MV-4-11 (cell line): ENCODE results near the gene THRB.

Experiments used
- DNase-seq: peaks from one replicate; lab custom pipeline; 2025; lab: John Stamatoyannopoulos, UW

Gene THRB

DNA sequence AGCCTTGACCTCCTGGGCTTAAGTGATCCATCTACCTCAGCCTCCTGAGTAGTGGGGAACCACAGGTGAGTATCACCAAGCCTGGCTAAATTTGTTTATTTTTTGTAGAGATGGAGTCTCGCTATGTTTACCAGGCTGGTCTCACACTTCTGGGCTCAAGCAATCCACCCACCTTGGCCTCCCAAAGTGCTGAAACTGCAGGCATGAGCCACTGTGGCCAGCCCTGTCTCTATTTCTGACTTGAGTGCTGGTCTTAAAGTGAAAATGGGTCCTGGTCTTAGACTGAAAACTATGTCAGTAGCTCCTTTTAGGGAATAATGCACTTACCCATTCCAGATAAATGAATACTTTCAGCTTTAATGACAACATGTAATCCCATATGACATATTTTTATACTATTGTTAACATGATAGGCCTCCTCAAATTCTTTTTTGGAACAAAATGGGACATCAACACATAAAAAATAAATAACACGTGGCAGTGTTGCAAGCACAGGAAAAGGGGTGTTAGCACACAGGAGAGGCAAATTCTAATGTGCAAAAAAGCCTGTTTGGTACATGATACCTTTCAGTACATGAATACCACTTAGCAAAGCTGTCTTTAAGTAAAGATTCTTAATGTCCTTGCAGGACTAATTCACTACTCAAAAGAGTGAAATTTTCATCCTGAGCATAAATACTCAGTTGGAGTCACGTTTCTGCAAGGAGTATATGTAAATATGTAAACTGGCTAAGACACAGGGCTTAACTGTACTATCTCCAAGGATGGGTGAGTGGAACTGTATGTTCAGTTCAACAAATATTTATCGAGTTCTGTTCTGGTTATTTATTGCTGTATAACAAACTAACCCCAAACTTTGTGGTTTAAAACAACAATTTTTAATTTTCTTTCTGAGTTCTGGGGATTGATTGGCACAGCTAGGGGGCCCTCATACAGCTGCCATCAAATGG is 354.9 kb downstream of the THRB start:
- DNase-seq = no peak

DNA sequence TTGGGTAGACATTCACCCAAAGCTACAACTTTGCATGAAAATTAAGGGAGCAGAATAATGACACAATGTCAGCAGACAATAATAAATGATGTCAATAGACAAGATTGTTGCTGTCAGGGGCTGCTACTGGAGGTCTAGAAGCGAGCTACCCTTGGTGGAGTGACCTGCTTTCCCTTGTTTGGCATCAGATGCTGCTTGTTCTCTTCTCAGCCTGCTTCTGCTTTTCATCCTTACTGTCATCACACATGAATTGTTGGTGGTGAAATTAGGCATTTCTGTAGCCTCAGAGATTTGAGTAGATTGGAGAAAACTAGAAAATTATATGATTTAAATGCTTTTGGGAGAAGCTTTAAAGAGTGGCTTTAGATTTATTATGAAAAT is 355.8 kb downstream of the THRB start:
- no peak for DNase-seq

DNA sequence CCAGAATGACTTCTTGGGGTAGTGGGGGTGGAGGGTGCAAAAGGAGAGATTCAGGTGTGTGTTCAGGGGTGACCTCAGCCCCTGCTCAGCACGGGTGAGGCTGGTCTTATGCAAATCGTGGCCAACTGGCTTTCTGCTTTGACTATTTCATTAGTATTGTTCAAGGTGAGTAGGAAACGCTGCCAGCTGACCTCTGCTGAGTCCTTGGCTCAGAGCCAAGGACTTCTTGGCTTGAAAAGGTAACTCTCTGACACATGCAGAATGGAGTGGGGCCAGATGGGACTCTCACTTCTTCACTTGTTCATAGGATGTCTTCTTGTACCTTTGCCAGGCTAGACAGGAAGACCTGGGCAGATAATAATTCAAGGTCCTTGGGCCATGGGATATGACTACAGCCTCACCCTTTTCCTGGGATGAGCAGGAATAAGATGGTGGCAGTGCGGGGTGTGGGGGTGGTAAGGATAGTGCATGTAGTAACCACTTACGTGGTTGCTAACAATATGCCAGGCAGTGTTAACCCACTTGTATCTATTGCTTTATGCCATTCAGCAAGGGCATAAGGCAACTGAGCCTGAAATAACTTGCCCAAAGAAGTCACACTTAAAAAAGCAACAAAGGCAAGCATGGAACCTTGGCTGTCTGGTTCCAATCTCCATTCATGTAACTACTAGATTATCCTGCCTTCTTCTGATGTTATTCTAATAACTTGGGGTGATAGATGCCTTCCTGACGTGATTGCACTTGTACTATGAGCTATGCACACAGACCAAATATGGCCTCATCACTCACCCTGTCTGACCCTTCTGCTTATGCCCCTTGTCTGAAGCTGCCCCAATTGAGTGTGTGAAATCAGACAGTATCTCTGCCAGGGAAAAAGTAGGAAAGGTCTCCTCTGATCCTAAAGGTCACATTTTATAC is 356.4 kb downstream of the THRB start:
- DNase-seq = no peak

- DNase-seq = no peak
Observed at GRCh38 chr3:24137334-24137733, 357.3 kb downstream of the THRB start.

DNA sequence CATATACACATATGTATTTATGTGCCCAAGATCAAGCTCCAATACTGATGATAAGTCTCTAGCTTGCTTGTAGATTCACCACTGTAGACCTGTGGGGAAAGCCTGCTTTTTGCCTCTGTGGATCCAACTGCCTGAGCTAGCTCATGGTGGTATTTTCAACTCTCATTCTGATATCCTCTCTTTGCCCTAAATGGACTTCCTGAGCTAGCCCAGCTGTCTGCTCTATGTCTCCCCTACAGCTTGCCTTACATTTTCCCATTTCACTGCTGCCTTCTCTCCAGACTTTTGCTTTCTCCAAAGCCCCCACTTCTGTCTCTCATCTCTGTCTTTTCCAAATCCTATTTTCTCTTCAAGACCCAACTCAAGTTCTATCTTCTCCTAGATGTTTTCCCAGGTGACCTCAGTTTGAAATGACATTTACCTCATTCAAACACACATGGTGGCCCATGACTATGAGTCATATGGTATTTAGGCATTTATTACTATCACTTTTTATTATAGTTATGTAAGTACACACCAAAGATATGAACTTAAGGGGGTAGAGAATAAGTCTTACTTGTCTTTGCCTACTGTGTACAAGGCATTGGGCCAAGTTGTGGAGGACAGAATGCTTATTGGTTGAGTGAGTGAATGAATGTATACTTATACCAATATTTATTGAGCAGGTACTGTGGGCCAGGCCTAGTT is 357.9 kb downstream of the THRB start:
- DNase-seq = no peak

DNA sequence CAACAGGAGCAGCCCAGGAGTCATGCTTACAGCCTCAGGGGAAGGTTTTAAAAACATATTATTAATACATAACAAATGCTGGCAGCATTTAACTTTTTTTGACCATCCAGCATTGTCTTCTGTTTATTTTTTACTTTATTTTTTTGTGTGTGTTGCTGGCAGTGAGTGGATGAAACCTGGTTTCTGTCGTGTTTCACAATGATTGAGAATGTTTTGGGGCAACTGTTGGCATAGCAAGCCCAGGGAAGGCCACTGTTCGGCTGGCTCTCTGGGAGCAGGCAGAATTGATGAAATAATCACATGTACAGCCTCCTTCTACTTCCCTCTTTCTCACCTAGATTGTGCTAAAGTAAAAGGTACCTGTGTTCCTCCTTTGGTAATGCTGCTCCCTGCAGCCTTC is 359.4 kb downstream of the THRB start:
- no peak for DNase-seq

DNA sequence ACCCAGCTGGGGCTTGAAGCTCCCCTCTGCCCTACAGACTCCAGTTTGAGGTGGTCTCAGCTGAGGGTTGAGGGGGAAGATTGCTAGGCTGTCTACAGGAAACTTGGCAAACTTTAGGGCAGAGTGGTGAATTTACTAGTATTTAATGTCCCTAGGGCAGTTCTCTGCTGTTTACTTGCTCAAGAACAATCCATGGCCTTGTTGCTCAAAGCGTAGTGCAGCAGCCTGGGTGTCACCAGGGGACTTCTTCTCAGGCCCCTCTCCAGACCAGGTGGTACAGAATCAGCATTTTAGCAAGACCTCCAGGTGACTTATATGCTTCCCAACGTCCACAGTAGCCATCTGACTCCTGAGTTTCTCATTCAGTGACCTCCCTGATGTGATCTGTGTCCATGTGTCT is 360.7 kb downstream of the THRB start:
- DNase-seq = no peak

DNA sequence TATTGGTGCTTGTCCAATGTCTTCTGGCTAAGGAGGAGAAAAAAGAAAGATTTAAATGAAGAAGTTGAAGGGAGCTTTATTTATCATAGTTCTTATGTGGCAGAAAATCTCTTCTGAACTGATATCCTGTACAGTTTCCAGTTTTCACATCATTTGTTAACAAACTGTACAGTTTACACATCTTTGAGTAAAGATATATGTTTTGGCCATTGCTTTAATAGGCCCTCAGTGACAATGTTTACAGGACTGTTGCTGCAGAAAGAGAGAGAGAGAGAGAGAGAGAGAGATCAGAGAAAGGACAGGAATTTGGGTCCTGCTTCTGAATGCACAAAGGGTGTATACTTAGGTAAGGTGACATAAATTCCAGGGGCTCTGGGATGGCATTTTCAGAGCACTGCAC is 361.2 kb downstream of the THRB start:
- DNase-seq = no peak

DNA sequence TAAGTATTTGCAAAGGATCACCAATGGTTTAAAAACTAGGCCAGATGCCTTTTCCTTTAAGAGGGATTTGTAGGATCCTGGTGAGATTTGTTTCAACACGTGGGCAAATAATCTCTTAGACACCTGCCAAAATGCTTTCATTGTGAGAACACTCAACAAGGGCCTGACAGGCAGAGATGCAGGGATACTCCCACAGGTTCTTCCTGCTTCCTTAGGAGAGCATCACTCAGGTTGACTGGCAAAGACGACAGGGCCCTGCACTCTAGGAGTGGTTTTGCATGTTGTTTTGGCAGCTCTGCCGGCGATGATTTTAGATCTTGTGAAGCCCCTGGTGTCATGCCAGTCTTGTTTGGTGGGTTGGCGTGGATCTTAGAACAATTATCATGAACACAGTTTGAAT is 365.1 kb downstream of the THRB start:
- no peak for DNase-seq

GRCh38 chr3:24128199-24129005 is 366.2 kb downstream of the THRB start:
- no peak for DNase-seq

GRCh38 chr3:24123596-24123995 is 371.1 kb downstream of the THRB start:
- DNase-seq = no peak

GRCh38 chr3:24120434-24120833 is 374.2 kb downstream of the THRB start:
- DNase-seq = no peak

DNA sequence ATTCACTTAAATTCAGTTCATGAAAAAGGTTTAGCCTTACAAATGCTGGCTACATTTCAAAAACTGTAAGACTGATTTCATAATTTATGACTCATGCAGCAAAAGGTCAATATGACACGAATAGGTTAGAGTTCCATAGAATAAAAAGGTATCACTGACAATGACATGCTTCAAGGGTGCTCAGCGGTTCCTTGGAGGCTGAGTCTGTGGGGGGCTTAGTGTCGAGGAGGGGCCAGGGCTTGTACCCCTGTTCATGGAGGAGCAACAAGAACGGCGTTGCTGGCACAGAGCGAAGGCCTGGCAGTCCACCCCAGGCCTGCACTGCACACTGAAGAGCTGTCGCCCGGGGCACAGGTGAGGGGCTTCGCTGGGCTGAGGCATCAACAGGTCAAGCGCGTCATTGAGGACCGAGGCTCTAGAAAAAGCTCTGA is 375.3 kb downstream of the THRB start:
- no peak for DNase-seq

DNA sequence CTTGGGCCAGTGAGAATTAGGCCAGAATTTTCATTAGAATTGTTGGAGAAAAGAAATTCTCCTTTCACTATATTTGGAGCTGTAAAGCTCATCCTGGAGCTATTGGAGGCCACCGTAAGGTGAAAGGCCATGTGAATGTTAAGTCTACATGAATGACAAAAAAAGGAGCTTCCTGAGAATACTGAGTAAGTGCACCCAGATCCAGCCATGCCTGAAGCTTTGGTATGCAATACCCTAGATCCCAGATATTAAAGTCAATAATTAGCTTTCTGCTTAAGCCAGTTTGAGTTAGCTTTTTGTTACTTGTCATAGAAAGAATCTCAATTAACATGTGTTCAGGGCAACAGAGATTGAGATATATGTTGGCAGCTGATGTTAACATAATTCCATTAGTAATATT is 377.1 kb downstream of the THRB start:
- DNase-seq = no peak

DNA sequence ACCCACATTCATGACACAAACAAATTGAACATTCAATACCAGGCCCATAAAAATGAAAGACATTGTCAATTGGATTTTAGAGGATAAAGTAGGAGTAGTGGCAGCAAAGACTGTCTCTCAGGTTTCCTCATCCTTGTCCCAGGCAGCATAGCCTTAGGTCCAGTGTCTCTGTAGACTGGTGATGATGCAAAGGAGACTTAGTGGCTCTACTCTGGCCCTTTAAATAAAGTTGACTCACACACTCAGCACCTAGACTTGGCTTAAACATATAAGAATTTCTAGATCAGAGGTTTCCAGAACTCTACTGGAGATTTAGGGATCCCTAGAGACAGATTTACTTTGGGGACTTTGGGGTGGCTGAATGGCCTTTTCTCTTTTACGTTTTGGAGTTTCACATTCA is 382.9 kb downstream of the THRB start:
- DNase-seq = no peak

DNA sequence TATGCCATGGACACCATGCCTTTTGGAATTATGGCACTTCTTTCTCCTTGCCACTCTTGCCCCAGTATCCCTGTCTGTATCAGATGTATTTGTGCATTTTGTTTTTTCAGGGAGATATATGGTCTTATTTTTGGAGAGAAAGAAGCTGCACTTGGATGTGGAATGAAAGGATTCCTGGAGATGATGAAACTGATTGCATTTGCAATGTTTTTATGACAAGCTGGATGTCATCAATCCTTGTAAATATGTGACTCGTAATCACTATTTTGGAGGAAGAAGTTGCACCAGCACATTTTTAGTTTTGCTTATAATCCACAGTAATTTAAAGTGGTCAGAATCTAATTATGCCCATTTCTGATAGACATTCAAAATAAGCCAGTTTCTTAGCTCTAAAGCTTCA is 384.6 kb downstream of the THRB start:
- DNase-seq = no peak

GRCh38 chr3:24101676-24102168 is 392.9 kb downstream of the THRB start:
- no peak for DNase-seq

GRCh38 chr3:24100696-24101402 is 393.8 kb downstream of the THRB start:
- DNase-seq = no peak

DNA sequence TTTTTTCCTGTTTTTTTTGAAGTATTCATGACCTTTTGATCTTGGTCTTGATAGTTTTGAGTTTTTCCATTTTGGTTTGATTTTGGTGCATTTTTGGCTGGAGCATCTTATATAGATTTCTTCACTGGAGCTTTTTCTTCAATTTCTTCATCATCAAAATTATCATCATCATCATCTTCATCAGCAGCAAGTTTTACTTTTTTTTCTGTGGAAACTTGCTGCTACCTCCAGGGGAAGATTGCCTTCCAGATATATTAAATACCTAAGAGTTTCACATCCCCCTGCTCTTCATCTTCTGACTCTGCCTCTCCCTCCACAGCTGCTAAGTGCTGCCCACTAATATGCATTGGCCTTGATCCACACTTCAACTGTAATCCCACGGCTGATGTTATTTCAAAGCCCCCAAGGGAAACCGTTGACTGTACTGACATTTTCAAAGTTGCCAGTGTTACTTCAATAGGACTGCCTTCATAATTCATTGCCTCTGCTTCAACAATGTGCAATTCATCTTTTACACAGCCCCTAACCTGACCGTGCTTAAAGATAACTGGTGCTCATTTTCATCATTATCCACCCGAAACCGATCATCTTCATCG is 397.9 kb downstream of the THRB start:
- DNase-seq = no peak

- DNase-seq = no peak
Observed at GRCh38 chr3:24096271-24096670, 398.4 kb downstream of the THRB start.
